Stimulated activated CD4-positive, alpha-beta T cell treated with anti-CD3 and anti-CD28 coated beads, Interleukin-2, amount 100 ng/mL, for 4 hours (primary cell): ENCODE results near the gene GRIPAP1.
"Not testable (repeated sequence)": the region's sequence is repeated elsewhere in the genome, so short reads cannot be mapped to it uniquely, and the experiment has no call there.

Experiments used
- DNase-seq: peaks from one replicate; pipeline ENCODE4 v3.0.0-alpha.2; 2020; ENCODE audit warnings: low read depth

The GRIPAP1 gene

GRCh38 chrX:48996969-48997368 lies 5.1 kb downstream of the GRIPAP1 start:
- DNase-seq: no peak

DNA sequence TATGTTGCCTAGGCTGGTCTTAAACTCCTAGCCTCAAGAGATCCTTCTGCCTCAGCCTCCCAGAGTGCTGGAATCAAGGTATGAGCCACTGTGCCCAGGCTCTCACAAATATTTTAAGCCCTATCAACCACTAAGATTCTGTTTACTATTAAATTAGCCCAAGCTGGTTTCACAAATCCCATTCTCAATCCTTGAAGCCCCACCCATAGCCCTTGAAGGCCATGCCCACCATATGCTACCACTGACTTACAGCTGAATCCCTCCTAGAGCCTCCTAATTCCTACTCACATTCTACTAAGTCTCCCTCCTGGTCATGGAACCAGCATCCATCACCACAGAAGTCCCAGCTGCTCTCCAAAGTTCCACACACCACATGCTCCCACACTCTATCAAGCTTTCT lies 9.7 kb downstream of the GRIPAP1 start:
- DNase-seq: no peak

DNA sequence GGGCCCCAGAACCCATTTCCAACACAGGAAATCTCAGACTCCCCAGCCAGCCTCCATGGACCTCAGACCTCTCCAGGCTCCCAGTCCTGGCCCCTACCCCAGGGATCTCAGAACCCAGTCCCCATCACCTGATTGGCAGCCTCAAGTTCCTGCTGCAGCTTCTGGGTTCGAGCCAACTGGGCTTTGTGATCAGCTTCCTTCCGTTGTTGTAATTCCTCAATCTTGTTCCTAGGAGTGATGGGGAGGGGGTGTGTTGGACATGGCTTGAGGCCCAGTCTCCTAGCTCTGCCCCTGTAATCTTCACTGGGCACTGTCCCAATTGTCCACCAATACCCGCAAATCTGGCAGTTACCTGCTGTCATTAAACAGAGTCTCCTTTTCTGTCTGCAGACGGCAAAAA lies 12.6 kb downstream of the GRIPAP1 start:
- DNase-seq: no peak

DNA sequence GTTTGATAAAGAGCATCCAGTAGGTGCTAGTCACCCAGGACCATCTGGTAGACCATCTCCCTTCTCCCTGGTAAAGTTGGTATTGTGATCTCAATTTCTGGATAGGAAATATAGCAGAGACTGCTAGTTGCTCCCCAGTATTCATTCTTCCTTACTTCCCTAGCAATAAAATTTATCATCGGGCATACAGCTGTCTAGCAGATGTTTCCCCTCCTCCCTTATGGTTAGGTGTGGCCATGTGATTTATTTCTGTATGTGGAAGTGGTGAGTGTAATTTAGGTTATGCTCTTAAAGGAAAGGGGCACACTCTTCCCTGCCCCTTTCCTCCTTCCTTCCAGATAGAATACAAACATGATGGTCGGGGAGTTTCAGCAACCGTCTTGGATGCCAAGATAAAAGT lies 18.2 kb downstream of the GRIPAP1 start:
- no peak for DNase-seq

DNA sequence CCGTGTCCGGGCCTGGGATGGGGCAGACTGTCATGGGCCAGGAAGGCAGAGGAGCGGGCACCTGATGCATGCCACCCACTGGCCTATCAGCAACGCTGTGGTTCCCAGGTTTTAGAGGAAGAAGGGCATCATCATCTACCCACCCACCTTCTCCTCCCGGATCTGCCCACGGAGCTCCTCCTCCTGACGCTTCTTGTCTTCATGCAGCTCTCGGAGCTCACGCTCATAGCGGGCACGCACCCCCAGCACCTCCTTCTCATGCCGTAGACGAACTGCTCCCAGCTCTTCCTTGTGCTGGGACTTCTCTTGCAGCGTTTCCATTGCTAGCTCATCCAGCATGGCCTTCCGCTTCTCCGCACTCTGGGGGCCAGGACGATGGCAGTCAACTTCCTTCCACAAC lies 19.0 kb downstream of the GRIPAP1 start:
- no peak for DNase-seq

- DNase-seq: no peak
Observed at GRCh38 chrX:48981178-48981577, 20.9 kb downstream of the GRIPAP1 start.

DNA sequence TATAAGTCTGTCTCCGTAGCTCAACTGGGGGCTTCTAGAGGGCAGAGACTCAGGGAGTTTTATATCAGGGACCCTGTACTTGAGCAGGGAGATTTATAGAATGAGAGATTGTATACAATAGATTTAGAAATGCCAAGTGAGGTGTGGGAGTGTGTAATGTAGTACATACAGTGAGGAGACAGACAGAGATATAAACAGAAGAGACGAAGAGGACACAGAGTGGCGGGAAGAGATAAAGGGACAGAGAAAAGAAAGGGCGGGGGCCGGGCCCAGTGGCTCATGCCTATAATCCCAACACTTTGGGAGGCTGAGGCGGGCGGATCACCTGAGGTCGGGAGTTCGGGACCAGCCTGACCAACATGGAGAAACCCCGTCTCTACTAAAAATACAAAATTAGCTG lies 21.7 kb downstream of the GRIPAP1 start:
- not testable (repeated sequence) for DNase-seq

DNA sequence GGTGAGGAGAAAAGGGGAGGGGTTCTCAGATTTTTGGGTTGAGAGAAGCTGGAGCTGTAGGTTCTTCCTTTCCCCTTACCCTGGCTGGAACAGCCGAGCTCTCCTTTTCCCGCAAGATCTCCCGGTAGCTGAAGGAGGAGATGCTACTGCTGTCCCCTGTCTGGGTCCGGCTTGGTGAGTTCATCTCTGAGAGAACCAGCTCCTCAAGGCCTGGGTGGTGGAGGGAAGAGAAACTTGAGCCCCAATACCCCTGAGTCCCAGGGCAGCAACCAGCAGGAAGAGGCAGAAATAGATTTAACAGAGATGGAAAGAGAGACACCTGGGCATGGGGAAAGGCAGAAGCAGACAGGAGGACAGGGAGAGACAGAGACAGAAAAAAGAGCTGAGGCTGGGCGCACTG lies 23.8 kb downstream of the GRIPAP1 start:
- no peak for DNase-seq

GRCh38 chrX:48976086-48976485 lies 26.0 kb downstream of the GRIPAP1 start:
- no peak for DNase-seq

GRCh38 chrX:48975541-48975940 lies 26.5 kb downstream of the GRIPAP1 start:
- DNase-seq: no peak

GRCh38 chrX:48975041-48975440 lies 27.0 kb downstream of the GRIPAP1 start:
- DNase-seq: no peak

DNA sequence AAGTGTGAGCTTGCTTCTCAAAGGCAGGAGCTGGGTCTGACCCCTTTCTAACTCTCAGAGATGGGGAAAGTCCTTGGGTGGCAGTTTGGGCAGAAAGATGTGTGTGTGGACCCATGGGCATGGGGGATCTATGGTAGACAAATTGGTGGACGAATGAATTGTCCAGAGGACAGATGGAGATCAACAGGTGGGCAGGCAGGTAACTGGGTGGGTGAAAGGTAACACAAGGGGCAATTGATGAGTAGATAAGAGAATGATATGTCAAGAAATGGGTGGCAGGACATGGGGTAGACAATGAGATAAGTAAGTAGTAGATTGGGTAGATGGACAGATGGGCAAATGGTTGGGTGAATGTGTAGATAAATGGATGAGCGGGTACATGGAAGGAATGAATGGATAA lies 27.5 kb downstream of the GRIPAP1 start:
- DNase-seq: no peak

DNA sequence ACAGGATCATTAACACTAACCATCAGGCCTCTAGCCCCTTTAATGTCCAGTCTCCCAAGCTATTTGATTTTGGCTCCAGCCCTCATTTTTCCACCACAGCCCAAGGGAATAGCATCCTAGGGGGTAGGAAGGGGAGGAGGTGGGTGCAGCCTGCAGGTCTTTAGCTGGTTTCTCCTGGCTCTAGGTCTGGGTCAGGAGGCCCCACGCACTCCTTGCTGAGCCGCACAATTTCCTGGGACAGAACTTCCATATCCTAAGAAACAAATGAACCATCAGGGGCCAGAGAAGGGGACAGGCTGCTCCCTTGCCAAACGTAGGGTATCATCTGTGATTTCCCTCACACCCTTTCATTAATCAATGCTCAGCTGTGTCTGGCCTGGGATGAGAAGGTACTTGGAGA lies 28.0 kb downstream of the GRIPAP1 start:
- DNase-seq: no peak

DNA sequence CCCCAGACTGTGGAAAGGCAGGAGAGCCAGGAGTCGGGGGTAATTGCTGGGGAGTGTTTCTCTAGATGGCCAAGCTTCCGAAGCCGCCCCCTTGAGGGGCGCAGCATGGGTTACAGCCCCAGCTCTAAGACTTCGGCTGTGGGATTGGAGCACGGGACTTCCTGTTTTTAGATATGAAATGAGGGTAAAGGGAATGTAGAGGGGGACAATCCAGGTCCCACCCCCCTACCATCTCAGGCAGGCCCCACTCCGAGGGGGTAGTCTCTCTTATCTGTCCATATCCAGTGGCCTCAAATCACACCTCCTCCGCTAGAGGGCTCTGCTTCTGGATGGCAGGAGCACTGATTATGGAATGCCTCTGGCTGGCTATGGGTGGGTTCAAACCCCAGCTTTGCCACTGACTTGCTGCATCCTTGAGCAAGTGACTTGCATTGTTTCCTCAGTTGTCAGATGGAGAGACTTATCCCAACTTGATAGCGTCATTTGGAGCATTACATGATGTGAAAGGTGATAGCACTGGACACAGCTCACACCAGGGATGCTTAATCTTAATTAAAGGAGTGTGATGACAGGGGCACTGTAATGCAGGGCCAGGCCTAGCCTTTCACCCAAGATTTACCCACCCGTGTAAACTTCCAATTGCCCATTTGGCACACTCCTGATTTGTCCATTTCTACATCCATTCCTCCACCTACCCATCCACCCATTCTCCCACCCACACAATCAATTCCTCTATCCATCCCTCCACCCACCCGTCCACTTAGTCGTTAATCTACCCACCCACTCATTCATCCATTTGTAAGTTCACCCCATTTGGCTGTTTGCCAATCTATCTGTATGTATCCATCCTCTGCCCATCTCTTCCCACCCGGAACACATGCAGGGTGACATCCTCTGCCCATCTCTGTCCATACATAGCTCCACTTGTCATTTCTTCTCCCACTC lies 29.6 kb downstream of the GRIPAP1 start:
- DNase-seq: no peak

DNA sequence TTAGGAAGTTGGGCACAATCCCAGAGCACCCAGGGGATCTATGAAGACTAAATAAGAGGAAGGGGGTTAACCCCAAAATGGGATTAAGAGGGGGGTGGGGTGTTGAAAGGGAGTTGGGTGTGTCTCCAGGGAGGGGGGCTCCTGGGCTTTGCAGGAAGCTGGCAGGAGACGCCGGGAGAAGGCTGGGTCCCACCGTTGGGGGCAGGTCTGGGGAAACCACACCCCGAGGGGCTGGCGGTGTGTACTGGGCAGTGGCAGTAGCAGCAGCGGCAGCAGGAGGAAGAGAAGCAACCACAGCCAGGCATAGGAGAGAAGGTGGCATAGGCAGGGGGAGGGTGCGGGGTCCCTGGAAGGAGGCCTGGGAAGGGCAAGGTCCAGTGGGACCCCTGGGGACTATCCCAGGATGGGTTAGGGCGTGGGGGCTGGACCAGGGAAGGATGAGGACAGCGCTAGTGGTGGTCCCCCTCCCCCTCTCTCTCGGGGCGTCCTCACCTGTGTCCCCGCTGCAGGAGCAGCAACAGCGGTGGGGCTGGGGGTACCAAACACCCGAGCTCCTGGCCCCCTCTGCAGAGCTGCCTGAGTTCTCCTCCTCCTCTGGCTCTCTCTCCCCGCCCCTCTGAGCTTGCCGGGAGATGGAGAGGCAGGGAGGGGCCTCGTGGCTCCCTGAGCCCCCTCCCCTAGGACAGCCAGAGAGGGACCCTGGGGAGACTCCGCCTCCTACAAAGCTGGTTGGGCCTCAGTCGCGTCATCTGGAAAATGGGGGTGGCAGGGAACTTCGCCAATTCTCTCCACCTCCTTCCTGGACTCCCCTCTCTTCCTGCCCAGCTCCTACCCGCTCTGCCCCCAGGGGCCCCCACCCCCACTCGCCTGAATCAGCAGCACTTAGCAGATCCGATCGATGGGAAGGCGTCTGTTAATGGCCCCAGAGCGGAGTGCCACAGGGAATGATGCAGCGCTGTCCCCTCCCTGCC lies 30.5 kb downstream of the GRIPAP1 start, which contains the start of gene KCND1:
KCND1 (minus strand) TSS at position 596 of the 971 bp plus-strand sequence. CDS start 1,573 bp downstream, outside the sequence.
- no peak for DNase-seq

DNA sequence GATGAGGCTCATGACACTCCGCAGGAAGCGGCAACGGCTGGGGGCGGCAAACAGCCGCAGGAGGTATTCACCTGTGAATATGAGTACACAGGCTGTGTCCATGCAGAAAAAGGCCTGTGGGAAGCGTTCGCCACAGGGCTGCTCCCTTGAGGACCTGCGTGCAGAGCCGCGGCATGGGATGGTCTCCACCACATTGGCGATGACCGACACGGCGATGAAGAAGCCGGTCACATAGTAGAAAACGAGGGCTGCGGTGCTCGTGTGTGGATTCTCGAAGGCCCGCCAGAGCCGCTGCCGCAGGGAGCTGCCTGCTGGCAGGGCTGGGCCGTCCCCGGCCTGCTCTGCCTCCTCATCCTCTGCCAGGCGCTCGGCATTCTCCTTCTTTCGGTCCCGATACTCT lies 32.6 kb downstream of the GRIPAP1 start:
- DNase-seq: no peak

DNA sequence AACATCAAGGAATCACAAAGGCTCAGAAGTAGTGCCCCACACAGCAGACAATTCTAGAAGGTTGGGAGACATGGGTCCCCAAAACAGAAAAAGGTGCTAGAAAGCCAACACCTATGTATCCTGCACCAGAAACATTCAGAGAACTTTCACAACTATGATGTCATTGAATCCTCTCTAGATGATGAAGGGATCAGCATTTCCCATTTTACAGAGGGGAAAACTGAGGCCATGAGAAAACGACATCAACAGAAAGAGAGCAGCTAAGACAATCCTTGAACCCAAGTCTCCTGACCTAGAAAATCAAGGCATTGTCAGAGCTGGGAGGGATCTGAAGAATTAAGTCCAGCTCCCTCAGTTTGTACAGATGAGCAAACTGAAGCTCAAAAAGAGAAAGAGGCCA lies 33.7 kb downstream of the GRIPAP1 start:
- DNase-seq: no peak

- DNase-seq: no peak
Observed at GRCh38 chrX:48966796-48967579, 35.1 kb downstream of the GRIPAP1 start.

DNA sequence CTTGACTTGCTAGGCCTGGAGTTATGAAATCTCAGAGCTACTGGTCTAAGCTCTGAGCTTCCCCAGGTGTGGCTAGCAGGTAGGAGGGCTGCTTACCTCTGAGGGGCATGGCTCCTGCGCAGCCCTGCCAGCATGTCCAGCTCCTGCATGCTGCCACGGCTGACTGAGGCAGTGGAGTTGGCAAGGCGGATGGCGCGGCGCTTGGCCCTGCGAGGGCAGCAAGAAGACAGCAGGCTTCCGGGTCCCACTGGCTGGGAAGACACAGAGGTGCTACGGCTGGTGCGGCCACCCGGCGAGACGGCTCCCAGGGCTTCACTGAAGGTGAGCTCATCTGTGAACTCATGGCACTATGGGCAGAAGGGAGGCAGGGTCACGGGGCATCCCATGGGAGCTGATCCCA lies 36.1 kb downstream of the GRIPAP1 start:
- no peak for DNase-seq

DNA sequence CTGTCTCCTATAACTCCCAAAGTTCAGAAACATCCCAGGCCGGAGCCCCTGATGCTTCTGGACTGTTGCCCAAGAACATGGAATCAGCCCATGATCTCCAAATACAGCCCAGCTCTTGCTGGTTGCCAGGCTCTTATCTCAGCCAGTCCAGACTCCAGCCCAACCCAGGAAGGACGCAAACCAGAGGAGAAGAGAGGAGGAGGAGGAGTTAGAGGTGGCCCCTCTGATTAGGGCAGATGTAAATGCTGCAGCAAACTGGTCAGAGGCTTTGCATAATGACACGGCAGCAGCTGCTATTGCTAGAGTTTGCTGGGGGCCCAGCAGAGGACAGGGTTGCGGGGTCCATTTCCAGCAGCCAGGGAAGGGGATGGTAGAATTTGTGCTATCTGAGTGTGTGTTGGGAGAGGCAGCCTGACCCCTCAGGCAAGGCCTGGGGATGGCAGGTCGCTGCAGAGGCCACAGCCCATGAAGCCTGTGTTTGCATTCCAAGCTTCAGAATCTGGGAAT lies 40.4 kb downstream of the GRIPAP1 start:
- no peak for DNase-seq

GRCh38 chrX:48960291-48960690 lies 41.8 kb downstream of the GRIPAP1 start:
- DNase-seq: no peak

DNA sequence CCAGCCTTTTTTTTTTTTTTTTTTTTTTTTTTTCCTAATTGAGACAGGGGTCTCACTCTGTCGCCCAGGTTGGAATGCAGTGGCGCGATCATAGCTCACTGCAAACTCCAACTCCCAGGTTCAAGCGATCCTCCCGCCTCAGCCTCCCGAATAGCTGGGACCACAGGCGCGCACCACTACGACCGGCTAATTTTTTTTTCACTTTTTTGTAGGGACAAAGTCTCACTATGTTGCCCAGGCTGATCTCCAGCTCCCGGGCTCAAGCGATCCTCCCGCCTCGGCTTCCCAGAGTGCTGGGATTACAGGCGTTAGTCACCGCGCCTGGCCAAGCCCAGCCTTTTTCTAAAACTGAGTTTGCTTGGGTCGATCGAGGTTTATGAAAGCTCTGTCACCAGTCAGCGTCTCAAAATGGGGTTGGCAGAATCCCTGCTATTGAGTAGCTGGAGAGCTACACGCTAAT lies 43.4 kb downstream of the GRIPAP1 start:
- DNase-seq: no peak
